A549 (cell line): ENCODE data around the gene PEX10. TPM values are rescaled to one million over a fixed set of nuclear protein-coding genes. Genes with fewer than 3 reads are reported as not detected.

ENCODE experiments used
- ATAC-seq, 2 experiments: fragments of 200-7000 bp in 1 of 2; fragments of >200 bp in 1 of 2; cut with Nextera tagmentation in 1 of 2; cut with Tn5 transposase in 1 of 2; 3 replicates each; pipeline versions ENCODE4 v1.8.0 to v1.9.1; 2018 to 2020; ENCODE audit warnings: mild to moderate bottlenecking in 1 of 2, moderate library complexity in 1 of 2
- CTCF ChIA-PET: fragments of 300-600 bp; sonication (Branson Sonifier 250); formaldehyde crosslinking; extraction: SDS; loops from one replicate; lab custom pipeline; 2021; ENCODE audit warnings: antibody characterized with exemption, inconsistent platforms; lab: Yijun Ruan, JAX
- POLR2A ChIA-PET: fragments of 350-600 bp; formaldehyde crosslinking; extraction: SDS; loops from one replicate; lab custom pipeline; 2021; ENCODE audit warnings: antibody characterized with exemption, inconsistent platforms; lab: Yijun Ruan, JAX
- DNase-seq, 2 experiments: peaks; one replicate each; pipeline versions ENCODE4 v3.0.0 to v3.0.0-alpha.2; 2011 to 2016; ENCODE audit warnings: low read depth in 1 of 2, low spot score in 1 of 2
- FAIRE-seq: peaks from 2 replicates; lab custom pipeline; 2011; peaks lifted over from hg19 to GRCh38; lab: Jason Lieb, UNC
- H3K27ac ChIP-seq, 2 experiments: fragments of >200 bp; sonication (Bioruptor Twin); formaldehyde crosslinking; 3 replicates each; pipeline ENCODE4 v1.5.1; 2016 to 2017
- H3K4me1 ChIP-seq: fragments of >200 bp; sonication (Bioruptor Twin); formaldehyde crosslinking; 3 replicates; pipeline ENCODE4 v1.6.1; 2016
- H3K4me2 ChIP-seq: fragments of >200 bp; sonication (Bioruptor Twin); formaldehyde crosslinking; 3 replicates; pipeline ENCODE4 v1.6.1; 2016
- H3K4me3 ChIP-seq: fragments of >200 bp; sonication (Bioruptor Twin); formaldehyde crosslinking; 3 replicates; pipeline ENCODE4 v1.5.1; 2016
- H3K9me3 ChIP-seq: fragments of >200 bp; sonication (Bioruptor Twin); formaldehyde crosslinking; 3 replicates; pipeline ENCODE4 v1.6.1; 2016
- ATOH8 ChIP-seq: fragments of 250-450 bp; sonication (Bioruptor Pico); IDR thresholded peaks from 2 replicates; pipeline ENCODE4 v1.5.0; 2020; ENCODE audit warnings: low read depth, mild to moderate bottlenecking, moderate library complexity
- BHLHE40 ChIP-seq: IDR thresholded peaks from 2 replicates; pipeline ENCODE4 v1.6.1; 2012; ENCODE audit warnings: low read depth, low read length, inconsistent platforms
- CBX8 ChIP-seq: fragments of 200-600 bp; sonication (generic); IDR thresholded peaks from 2 replicates; pipeline ENCODE4 v1.6.1; 2016
- CHD2 ChIP-seq: fragments of 150-350 bp; IDR thresholded peaks from 2 replicates; pipeline ENCODE4 v1.6.1; 2014; ENCODE audit warnings: low read length; ENCODE audit not compliant: partially characterized antibody
- EHMT2 ChIP-seq: fragments of 200-600 bp; sonication (generic); IDR thresholded peaks from 2 replicates; pipeline ENCODE4 v1.6.1; 2016; ENCODE audit warnings: antibody characterized with exemption, low read depth, mild to moderate bottlenecking, moderate library complexity
- ELK1 ChIP-seq: fragments of 150-350 bp; IDR thresholded peaks from 2 replicates; pipeline ENCODE4 v1.6.1; 2014; ENCODE audit warnings: low read depth, mild to moderate bottlenecking, low read length
- FOSL2 ChIP-seq, 2 experiments: fragments of 450-650 bp in 1 of 2; fragments of >200 bp in 1 of 2; sonication (Bioruptor Twin) in 1 of 2; formaldehyde crosslinking; IDR thresholded peaks; 2 replicates each; pipeline versions ENCODE4 v1.5.0 to v1.6.1; 2016 to 2020; ENCODE audit warnings: mild to moderate bottlenecking in 1 of 2, moderate library complexity in 1 of 2
- HEYL ChIP-seq: fragments of 250-450 bp; sonication (Bioruptor Pico); IDR thresholded peaks from 2 replicates; pipeline ENCODE4 v1.8.0; 2021; ENCODE audit warnings: mild to moderate bottlenecking, moderate library complexity
- HMGXB4 ChIP-seq: fragments of 250-450 bp; sonication (Bioruptor Pico); IDR thresholded peaks from 2 replicates; pipeline ENCODE4 v1.5.0; 2021; ENCODE audit warnings: mild to moderate bottlenecking, moderate library complexity, borderline replicate concordance
- HOXB5 ChIP-seq: fragments of 250-450 bp; sonication (Bioruptor Pico); IDR thresholded peaks from 2 replicates; pipeline ENCODE4 v1.5.0; 2020; ENCODE audit warnings: mild to moderate bottlenecking, moderate library complexity
- KDM5A ChIP-seq: fragments of 200-600 bp; sonication (generic); IDR thresholded peaks from 2 replicates; pipeline ENCODE4 v1.6.1; 2016; ENCODE audit warnings: antibody characterized with exemption, mild to moderate bottlenecking
- MAFK ChIP-seq: fragments of 450-650 bp; IDR thresholded peaks from 2 replicates; pipeline ENCODE4 v1.6.1; 2014; ENCODE audit not compliant: partially characterized antibody
- MAZ ChIP-seq: fragments of 150-350 bp; IDR thresholded peaks from 2 replicates; pipeline ENCODE4 v1.6.1; 2014; ENCODE audit warnings: antibody characterized with exemption, low read depth, low read length, borderline replicate concordance
- NR3C1 ChIP-seq: fragments of >200 bp; sonication (Bioruptor Twin); formaldehyde crosslinking; IDR thresholded peaks from 3 replicates; pipeline ENCODE4 v1.6.1; 2017
- PHF8 ChIP-seq: fragments of 200-600 bp; sonication (generic); IDR thresholded peaks from 2 replicates; pipeline ENCODE4 v1.6.1; 2016; ENCODE audit warnings: low read depth, mild to moderate bottlenecking, antibody characterized with exemption, moderate library complexity, borderline replicate concordance
- RAD21 ChIP-seq, 2 experiments: fragments of >200 bp in 1 of 2; sonication (Bioruptor Twin) in 1 of 2; formaldehyde crosslinking in 1 of 2; IDR thresholded peaks in 1 of 2; conservative IDR thresholded peaks in 1 of 2; 2 replicates in 1 of 2; 3 replicates in 1 of 2; pipeline ENCODE4 v1.6.1; 2012 to 2018; ENCODE audit warnings: inconsistent platforms in 1 of 2
- RARB ChIP-seq: fragments of 250-450 bp; sonication (Bioruptor Pico); IDR thresholded peaks from 2 replicates; pipeline ENCODE4 v1.8.0; 2021; ENCODE audit warnings: mild to moderate bottlenecking, moderate library complexity
- RCOR1 ChIP-seq: fragments of 150-350 bp; IDR thresholded peaks from 2 replicates; pipeline ENCODE4 v1.6.1; 2014; ENCODE audit warnings: antibody characterized with exemption, low read length, low read depth
- SREBF2 ChIP-seq: fragments of 450-650 bp; IDR thresholded peaks from 2 replicates; pipeline ENCODE4 v1.6.1; 2014; ENCODE audit warnings: mild to moderate bottlenecking, moderate library complexity
- TP53 ChIP-seq: fragments of 250-450 bp; sonication (Bioruptor Pico); IDR thresholded peaks from 2 replicates; pipeline ENCODE4 v1.5.0; 2021; ENCODE audit warnings: mild to moderate bottlenecking, moderate library complexity
- ZNF302 ChIP-seq: fragments of 250-450 bp; sonication (Bioruptor Pico); IDR thresholded peaks from 2 replicates; pipeline ENCODE4 v1.9.0; 2021; ENCODE audit warnings: inconsistent platforms, mild to moderate bottlenecking, moderate library complexity
- ZSCAN20 ChIP-seq: fragments of 250-450 bp; sonication (Bioruptor Pico); IDR thresholded peaks from 2 replicates; pipeline ENCODE4 v1.8.0; 2022; ENCODE audit warnings: mild to moderate bottlenecking, moderate library complexity
- WGBS: methylation state at CpG from one replicate; pipeline ENCODE4 v1.1.6; 2017; ENCODE audit errors: missing lambda C conversion rate; 5-methylcytosine and 5-hydroxymethylcytosine counted together
- polyA plus RNA-seq, 4 experiments: library from polyadenylated mRNA; depleted of rRNA in 3 of 4; stranded (reverse); fragments of >200 nt; fragmentation: RNase III in 1 of 4; extraction: RNeasy Plus Mini Kit Qiagen cat#74134 plus additional on column Dnase treatment in 1 of 4; gene quantifications; 2 replicates in 3 of 4; 3 replicates in 1 of 4; pipeline ENCODE4 v1.2.3, GENCODE V29; 2011 to 2017
- TF ChIP-seq, protein P1 (sequence below): fragments of 200-600 bp; sonication (generic); IDR thresholded peaks from 2 replicates; pipeline ENCODE4 v1.6.1; 2016; ENCODE audit warnings: antibody characterized with exemption, mild to moderate bottlenecking, moderate library complexity
- TF ChIP-seq, protein P2 (sequence below): IDR thresholded peaks from 2 replicates; pipeline ENCODE4 v1.6.1; 2012; ENCODE audit warnings: low read depth, borderline replicate concordance

PEX10 gene
- polyA plus RNA-seq, 2 of the 4 experiments (the other 2 are of a cell fraction): 12.3 to 20.2 TPM

DNA sequence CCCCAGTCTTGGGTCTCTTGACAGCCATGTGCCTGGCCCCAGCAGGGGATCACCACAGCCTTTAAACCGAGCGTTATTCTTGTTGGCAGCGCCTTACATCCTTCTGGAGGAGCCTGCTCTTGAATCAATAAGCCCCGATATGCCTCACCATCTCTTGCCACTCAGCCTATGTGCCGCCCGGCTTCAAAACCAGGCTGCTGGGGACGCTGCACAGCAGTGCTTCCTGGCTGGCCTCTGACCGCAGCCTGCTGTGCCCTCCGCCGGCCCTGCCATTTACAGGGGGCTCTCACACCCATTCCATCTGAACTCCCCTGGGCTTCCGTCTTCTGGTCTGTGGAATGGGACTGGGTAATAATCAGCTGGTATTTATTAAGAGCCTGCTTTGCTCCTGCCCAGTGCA, 3.0 kb upstream of the PEX10 start:
- 74% methylated on average over 11 of the region's 11 CpGs for WGBS
- Histone ChIP-seq H3K9me3 (no peaks in the 10 kb centered on the region), H3K27ac (no peak overlapping the region), H3K4me2 (no peak overlapping the region), H3K4me3 (no peak overlapping the region), H3K4me1 (peaks cover 16% of the 10 kb centered on the region)
- no peak for ATAC-seq
- CTCF ChIA-PET: interaction anchor here (0.6 to 7.2 kb wide), 7 partner anchors 10 to 1009 kb away, joined by 3 to 63 read pairs (median 3); no protein-coding TSS in a partner anchor
- TF ChIP-seq RCOR1: no peak
- TF ChIP-seq ATOH8 (CRISPR knock-in tag): no peak
- TF ChIP-seq HEYL: no peak
- no peak for TF ChIP-seq TP53
- no peak for TF ChIP-seq PHF8
- TF ChIP-seq ZNF302 (CRISPR knock-in tag): no peak
- no peak for TF ChIP-seq ELK1
- no peak for TF ChIP-seq BHLHE40
- TF ChIP-seq HMGXB4 (CRISPR knock-in tag): no peak
- no peak for TF ChIP-seq HOXB5 (CRISPR knock-in tag)
- TF ChIP-seq CHD2: no peak
- TF ChIP-seq EHMT2: no peak
- TF ChIP-seq MAZ: no peak
- TF ChIP-seq KDM5A: no peak
- no peak for TF ChIP-seq FOSL2 (IDR thresholded peaks at IDR 0.05)
- no peak for TF ChIP-seq FOSL2 (CRISPR knock-in tag; IDR thresholded peaks at IDR 0.05)
- no peak for FAIRE-seq
- DNase-seq: no peak
- POLR2A ChIA-PET: no interaction called here

DNA sequence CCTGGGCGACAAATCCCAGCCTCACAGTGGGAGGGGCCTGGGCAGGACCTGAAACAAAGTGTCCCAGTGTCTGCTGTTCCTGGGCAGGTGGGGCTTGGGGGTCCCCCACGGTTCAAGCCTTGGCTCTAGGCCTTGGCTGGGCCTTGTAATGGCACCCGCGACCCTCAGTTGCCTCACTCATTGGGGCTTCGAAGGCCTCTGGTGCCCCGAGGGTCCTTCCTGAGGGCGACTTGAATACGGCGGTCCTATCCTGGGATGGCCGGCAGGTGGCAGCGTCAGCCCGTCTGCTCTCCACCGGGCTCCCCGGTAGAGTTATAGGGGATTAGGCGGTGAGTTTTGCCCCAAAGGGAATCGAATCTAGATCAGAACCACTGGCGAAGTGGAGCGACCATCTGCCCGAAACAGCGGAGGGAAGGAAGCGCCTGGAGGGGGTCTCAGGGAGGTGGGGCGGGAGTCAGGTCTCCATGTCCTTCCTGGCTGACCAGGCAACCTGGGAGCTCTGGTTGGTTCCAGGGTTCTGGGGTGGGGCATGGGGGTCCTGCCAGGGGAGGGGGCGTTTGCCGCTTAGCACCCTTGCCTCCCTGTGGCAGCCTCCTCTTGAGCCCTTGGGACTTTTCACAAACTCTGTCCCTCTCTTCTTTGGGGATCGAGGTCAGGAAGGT, 2.1 kb upstream of the PEX10 start:
- Histone ChIP-seq H3K9me3 (no peaks in the 10 kb centered on the region), H3K4me1 (peaks cover 16% of the 10 kb centered on the region), H3K27ac (peak overlapping the region; percentile 93 to 95), H3K4me3 (peak overlapping the region; percentile 64; the same call in 2 of the 3 replicates), H3K4me2 (peak overlapping the region; percentile 98)
- FAIRE-seq (no peak), ATAC-seq (peak; percentile 32 to 66; a peak in 5 of 6 replicates), DNase-seq (peak; percentile 57 to 67)
- ChIA-PET CTCF (interaction anchor here (0.6 to 7.2 kb wide), 18 partner anchors 9 to 1009 kb away, joined by 3 to 63 read pairs (median 4); no protein-coding TSS in a partner anchor), POLR2A (interaction anchor here (0.9 kb wide), 1 partner anchor 111 kb away, joined by 3 read pairs; no protein-coding TSS in a partner anchor)
- 7% methylated on average over 6 of the region's 25 CpGs for WGBS
- TF ChIP-seq, protein P1, sequence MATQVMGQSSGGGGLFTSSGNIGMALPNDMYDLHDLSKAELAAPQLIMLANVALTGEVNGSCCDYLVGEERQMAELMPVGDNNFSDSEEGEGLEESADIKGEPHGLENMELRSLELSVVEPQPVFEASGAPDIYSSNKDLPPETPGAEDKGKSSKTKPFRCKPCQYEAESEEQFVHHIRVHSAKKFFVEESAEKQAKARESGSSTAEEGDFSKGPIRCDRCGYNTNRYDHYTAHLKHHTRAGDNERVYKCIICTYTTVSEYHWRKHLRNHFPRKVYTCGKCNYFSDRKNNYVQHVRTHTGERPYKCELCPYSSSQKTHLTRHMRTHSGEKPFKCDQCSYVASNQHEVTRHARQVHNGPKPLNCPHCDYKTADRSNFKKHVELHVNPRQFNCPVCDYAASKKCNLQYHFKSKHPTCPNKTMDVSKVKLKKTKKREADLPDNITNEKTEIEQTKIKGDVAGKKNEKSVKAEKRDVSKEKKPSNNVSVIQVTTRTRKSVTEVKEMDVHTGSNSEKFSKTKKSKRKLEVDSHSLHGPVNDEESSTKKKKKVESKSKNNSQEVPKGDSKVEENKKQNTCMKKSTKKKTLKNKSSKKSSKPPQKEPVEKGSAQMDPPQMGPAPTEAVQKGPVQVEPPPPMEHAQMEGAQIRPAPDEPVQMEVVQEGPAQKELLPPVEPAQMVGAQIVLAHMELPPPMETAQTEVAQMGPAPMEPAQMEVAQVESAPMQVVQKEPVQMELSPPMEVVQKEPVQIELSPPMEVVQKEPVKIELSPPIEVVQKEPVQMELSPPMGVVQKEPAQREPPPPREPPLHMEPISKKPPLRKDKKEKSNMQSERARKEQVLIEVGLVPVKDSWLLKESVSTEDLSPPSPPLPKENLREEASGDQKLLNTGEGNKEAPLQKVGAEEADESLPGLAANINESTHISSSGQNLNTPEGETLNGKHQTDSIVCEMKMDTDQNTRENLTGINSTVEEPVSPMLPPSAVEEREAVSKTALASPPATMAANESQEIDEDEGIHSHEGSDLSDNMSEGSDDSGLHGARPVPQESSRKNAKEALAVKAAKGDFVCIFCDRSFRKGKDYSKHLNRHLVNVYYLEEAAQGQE: no peak
- TF ChIP-seq RARB (CRISPR knock-in tag): no peak
- no peak for TF ChIP-seq CBX8
- TF ChIP-seq MAFK: no peak
- no peak for TF ChIP-seq ZSCAN20 (CRISPR knock-in tag)
- TF ChIP-seq ELK1: no peak
- TF ChIP-seq, protein P2, sequence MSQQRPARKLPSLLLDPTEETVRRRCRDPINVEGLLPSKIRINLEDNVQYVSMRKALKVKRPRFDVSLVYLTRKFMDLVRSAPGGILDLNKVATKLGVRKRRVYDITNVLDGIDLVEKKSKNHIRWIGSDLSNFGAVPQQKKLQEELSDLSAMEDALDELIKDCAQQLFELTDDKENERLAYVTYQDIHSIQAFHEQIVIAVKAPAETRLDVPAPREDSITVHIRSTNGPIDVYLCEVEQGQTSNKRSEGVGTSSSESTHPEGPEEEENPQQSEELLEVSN: no peak
- TF ChIP-seq NR3C1: no peak
- no peak for TF ChIP-seq ATOH8 (CRISPR knock-in tag)
- no peak for TF ChIP-seq CHD2
- TF ChIP-seq RAD21 (conservative IDR thresholded peaks at IDR 0.05 in 1 of 2, IDR thresholded peaks at IDR 0.05 in 1 of 2): peak; percentile 91 to 94
- TF ChIP-seq SREBF2: no peak
